GM12865 (cell line): Measurements from ENCODE around the gene ZC3H7B.

ENCODE experiments used
- DNase-seq: peaks from one replicate; pipeline ENCODE4 v3.0.0; 2010; ENCODE audit warnings: low read depth
- H3K4me3 ChIP-seq: 2 replicates; pipeline ENCODE4 v1.5.1; 2011; ENCODE audit warnings: mild to moderate bottlenecking, low read depth, low read length, control low read depth
- CTCF ChIP-seq: IDR thresholded peaks from 2 replicates; pipeline ENCODE4 v1.5.1; 2011; ENCODE audit warnings: low read length, control low read depth, low read depth, inconsistent platforms; ENCODE audit not compliant: insufficient read depth; ENCODE audit errors: missing control alignments

ZC3H7B gene

GRCh38 chr22:41302021-41302767 lies 869 bp downstream of the ZC3H7B start:
- TF ChIP-seq CTCF: no peak
- no peak for DNase-seq

GRCh38 chr22:41302811-41303210 lies 1.5 kb downstream of the ZC3H7B start:
- TF ChIP-seq CTCF: no peak
- peak overlapping the region; percentile 88 for H3K4me3 ChIP-seq
- DNase-seq: no peak

More at GRCh38 chr22:41302021-41302767, 869 bp downstream of the ZC3H7B start:
- peak overlapping the region; percentile 88 for H3K4me3 ChIP-seq

DNA sequence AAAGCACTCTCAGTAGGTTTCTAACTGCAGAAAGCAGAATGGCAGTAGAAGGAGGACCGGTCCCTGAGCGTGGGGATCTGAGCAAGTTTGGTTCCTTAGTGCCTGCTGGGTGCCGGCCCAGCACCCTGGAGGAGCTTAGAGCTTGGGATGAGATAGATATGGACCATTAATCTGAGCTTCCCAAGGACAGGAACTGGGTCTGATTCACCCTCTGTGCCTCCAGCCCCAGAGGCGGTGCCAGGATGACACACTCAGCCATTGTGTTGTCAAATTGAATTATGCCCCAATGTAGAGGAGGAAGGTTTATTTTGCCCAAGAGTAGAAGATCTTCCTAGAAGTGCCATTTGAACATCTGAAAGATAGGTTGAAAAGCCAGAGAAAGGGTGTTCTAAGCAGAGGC lies 4.3 kb downstream of the ZC3H7B start:
- no peak for TF ChIP-seq CTCF
- no peak for DNase-seq
- H3K4me3 ChIP-seq: no peak overlapping the region

- H3K4me3 ChIP-seq: no peak overlapping the region
- no peak for DNase-seq
- no peak for TF ChIP-seq CTCF
Observed at GRCh38 chr22:41308054-41308453, 6.7 kb downstream of the ZC3H7B start.

GRCh38 chr22:41308544-41308947 lies 7.2 kb downstream of the ZC3H7B start:
- TF ChIP-seq CTCF: no peak
- no peak for DNase-seq

GRCh38 chr22:41310336-41310735 lies 9.0 kb downstream of the ZC3H7B start:
- H3K4me3 ChIP-seq: no peak overlapping the region
- no peak for TF ChIP-seq CTCF
- no peak for DNase-seq

More at GRCh38 chr22:41308544-41308947, 7.2 kb downstream of the ZC3H7B start:
- H3K4me3 ChIP-seq: no peak overlapping the region

- no peak for DNase-seq
- no peak overlapping the region for H3K4me3 ChIP-seq
- no peak for TF ChIP-seq CTCF
Observed at GRCh38 chr22:41311487-41311886, 10.2 kb downstream of the ZC3H7B start.
